ENCODE data around the gene CDC25B. TPM values are rescaled to one million over a fixed set of nuclear protein-coding genes. Genes with fewer than 3 reads are reported as not detected.
"Not testable (repeated sequence)": the region's sequence is repeated elsewhere in the genome, so short reads cannot be mapped to it uniquely, and the experiment has no call there.

The CDC25B gene
- total RNA-seq, 2 donors from 2014 or later = 8.7 to 25.6 TPM

DNA sequence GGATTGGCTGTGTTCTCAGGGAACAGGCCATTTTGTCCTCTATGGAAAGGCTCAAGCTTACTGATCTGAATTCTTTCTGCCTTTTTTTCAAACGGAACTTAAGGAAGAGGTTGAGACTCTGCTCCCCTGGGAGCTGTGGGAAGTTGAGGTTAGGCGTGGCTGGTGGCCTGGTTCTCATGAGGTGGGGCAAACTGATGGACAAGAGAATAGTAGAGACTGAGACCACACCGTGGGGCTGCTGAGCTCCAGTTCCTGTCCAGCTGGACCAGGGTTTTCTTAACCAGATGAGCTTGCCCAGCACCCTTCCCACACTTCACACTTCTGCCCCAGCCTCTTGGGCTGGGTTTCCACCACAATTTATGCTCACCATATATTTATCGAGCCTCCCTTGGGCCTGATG is 30.3 kb downstream of the CDC25B start:
- no peaks in the 10 kb centered on the region for H3K4me1 ChIP-seq (replicated peaks)
- DNase-seq (ENCODE audit: low spot score) = no peak
- WGBS = 89% methylated on average over 4 of the region's 4 CpGs
- no peaks in the 10 kb centered on the region for H3K9me3 ChIP-seq
- peaks cover 0 to 6% of the 10 kb centered on the region in 2 donors for H3K36me3 ChIP-seq
- H3K27ac ChIP-seq = no peak overlapping the region
- intact Hi-C loops (cut with DNase I) = no loop called here
- H3K4me3 ChIP-seq = no peak overlapping the region
- H3K27me3 ChIP-seq (replicated peaks; ENCODE audit: insufficient read depth) = no peaks in the 10 kb centered on the region
- TF ChIP-seq CTCF (IDR thresholded peaks at IDR 0.05) (no peak), POLR2AphosphoS5 (IDR thresholded peaks at IDR 0.05) (no peak), POLR2A (IDR thresholded peaks at IDR 0.05) (no peak)

DNA sequence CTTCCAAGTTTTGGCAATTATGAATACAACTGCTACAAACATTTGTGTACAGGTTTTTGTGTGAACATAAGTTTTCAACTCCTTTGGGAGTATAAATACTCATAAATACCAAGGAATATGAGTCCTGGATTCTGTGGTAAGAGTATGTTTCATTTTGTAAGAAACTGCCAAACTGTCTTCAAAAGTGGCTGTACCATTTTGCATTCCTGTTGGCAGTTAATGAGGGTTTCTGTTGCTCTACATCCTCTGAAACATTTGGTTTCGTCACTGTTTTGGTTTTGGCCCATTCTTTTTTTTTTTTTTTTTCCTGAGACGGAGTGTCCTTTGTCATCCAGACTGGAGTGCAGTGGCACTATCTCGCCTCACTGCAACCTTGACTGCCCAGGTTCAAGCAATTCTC is 32.7 kb downstream of the CDC25B start:
- H3K9me3 ChIP-seq = no peaks in the 10 kb centered on the region
- H3K4me1 ChIP-seq (replicated peaks) = no peaks in the 10 kb centered on the region
- TF ChIP-seq CTCF (IDR thresholded peaks at IDR 0.05) (no peak), POLR2A (IDR thresholded peaks at IDR 0.05) (no peak), POLR2AphosphoS5 (IDR thresholded peaks at IDR 0.05) (no peak)
- H3K27ac ChIP-seq = no peak overlapping the region
- WGBS = 91% methylated on average over 3 of the region's 3 CpGs
- H3K36me3 ChIP-seq = no peaks in the 10 kb centered on the region
- intact Hi-C loops (cut with DNase I) = no loop called here
- no peak for DNase-seq (ENCODE audit: low spot score)
- H3K27me3 ChIP-seq (replicated peaks; ENCODE audit: insufficient read depth) = no peaks in the 10 kb centered on the region
- no peak overlapping the region for H3K4me3 ChIP-seq

GRCh38 chr20:3829891-3830290 is 33.8 kb downstream of the CDC25B start:
- H3K27ac ChIP-seq; H3K4me3 ChIP-seq; DNase-seq (ENCODE audit: low spot score); H3K36me3 ChIP-seq; intact Hi-C loops (cut with DNase I); H3K9me3 ChIP-seq; H3K4me1 ChIP-seq (replicated peaks); H3K27me3 ChIP-seq (replicated peaks; ENCODE audit: insufficient read depth): not testable (repeated sequence)
- WGBS = 87% methylated on average over 5 of the region's 5 CpGs

GRCh38 chr20:3836132-3836531 is 40.0 kb downstream of the CDC25B start:
- TF ChIP-seq POLR2A (IDR thresholded peaks at IDR 0.05) (no peak), POLR2AphosphoS5 (IDR thresholded peaks at IDR 0.05) (no peak), CTCF (IDR thresholded peaks at IDR 0.05) (no peak)
- Histone ChIP-seq H3K4me1 (replicated peaks) (no peaks in the 10 kb centered on the region), H3K9me3 (no peaks in the 10 kb centered on the region), H3K4me3 (no peak overlapping the region), H3K36me3 (no peaks in the 10 kb centered on the region), H3K27ac (no peak overlapping the region), H3K27me3 (replicated peaks; ENCODE audit: insufficient read depth) (no peaks in the 10 kb centered on the region)
- intact Hi-C loops (cut with DNase I) = no loop called here
- DNase-seq (ENCODE audit: low spot score) = no peak
- 97% methylated on average over 4 of the region's 4 CpGs for WGBS

DNA sequence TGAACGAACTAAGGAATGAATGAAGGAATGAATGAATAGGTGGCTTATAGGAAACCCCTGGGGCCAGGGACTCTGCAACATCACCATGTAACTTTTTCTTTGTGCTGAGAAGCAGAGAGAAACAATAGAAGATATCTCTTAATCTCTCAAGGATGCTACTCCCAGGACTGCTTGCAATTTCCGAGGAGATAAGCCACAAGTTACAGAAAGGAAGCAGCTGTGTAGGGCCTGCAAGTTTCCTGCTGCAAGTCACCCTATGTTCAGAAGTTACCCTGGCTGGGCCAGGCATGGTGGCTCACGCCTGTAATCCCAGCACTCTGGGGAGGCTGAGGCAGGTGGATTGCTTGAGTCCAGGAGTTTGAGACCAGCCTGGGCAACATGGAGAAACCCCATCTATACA is 43.2 kb downstream of the CDC25B start:
- DNase-seq (ENCODE audit: low spot score) = no peak
- H3K4me3 ChIP-seq = no peak overlapping the region
- H3K27me3 ChIP-seq (replicated peaks; ENCODE audit: insufficient read depth) = no peaks in the 10 kb centered on the region
- no peaks in the 10 kb centered on the region for H3K9me3 ChIP-seq
- intact Hi-C loops (cut with DNase I) = no loop called here
- WGBS = 85% methylated on average over 3 of the region's 3 CpGs
- H3K4me1 ChIP-seq (replicated peaks) = no peaks in the 10 kb centered on the region
- H3K36me3 ChIP-seq = no peaks in the 10 kb centered on the region
- no peak for TF ChIP-seq CTCF (IDR thresholded peaks at IDR 0.05)
- TF ChIP-seq POLR2AphosphoS5 (IDR thresholded peaks at IDR 0.05) = no peak
- no peak for TF ChIP-seq POLR2A (IDR thresholded peaks at IDR 0.05)
- H3K27ac ChIP-seq = no peak overlapping the region

- H3K27ac ChIP-seq; H3K36me3 ChIP-seq; H3K4me3 ChIP-seq; H3K9me3 ChIP-seq; H3K4me1 ChIP-seq (replicated peaks); DNase-seq (ENCODE audit: low spot score); H3K27me3 ChIP-seq (replicated peaks; ENCODE audit: insufficient read depth): not testable (repeated sequence)
- intact Hi-C loops (cut with DNase I) = loop anchor here (10.0 kb wide), 1 partner anchor 165 kb away; no protein-coding TSS in a partner anchor
- WGBS = 93% methylated on average over 7 of the region's 7 CpGs
Observed at GRCh38 chr20:3840201-3840600, 44.1 kb downstream of the CDC25B start.

Measured in prostate gland (tissue), 2 donors.